B cell (primary cell): ENCODE results near the gene CNNM3. TPM values are rescaled to one million over a fixed set of nuclear protein-coding genes. Genes with fewer than 3 reads are reported as not detected.
A peak's percentile ranks its signal among the peaks of the same experiment; 100 is the strongest.

Source experiments
- ATAC-seq: fragments of 200-7000 bp; cut with Tn5 transposase; one replicate; pipeline ENCODE4 v1.10.0; 2021; ENCODE audit warnings: low read depth, mild to moderate bottlenecking, moderate number of reproducible peaks, moderate library complexity
- CTCF ChIA-PET: fragments of 350-600 bp; sonication (Branson Sonifier 250); formaldehyde crosslinking; loops from one replicate; lab custom pipeline; 2021; ENCODE audit warnings: antibody characterized with exemption, inconsistent platforms; lab: Charles Lee
- POLR2A ChIA-PET: fragments of 350-600 bp; sonication (Branson Sonifier 250); formaldehyde crosslinking; loops from one replicate; lab custom pipeline; 2021; ENCODE audit warnings: antibody characterized with exemption; lab: Charles Lee
- DNase-seq: peaks from one replicate; pipeline ENCODE4 v3.0.0; 2013
- H2AFZ ChIP-seq: 2 replicates; pipeline ENCODE4 v1.6.1; 2012; ENCODE audit warnings: mild to moderate bottlenecking, low read depth, low read length; ENCODE audit not compliant: insufficient read depth, poor library complexity, severe bottlenecking
- H3K27ac ChIP-seq, 2 donors: 1 replicate in 1 of 2; 2 replicates in 1 of 2; pipeline ENCODE4 v1.5.1; 2012 to 2013; ENCODE audit warnings: low read length in 2 of 2, mild to moderate bottlenecking in 2 of 2, moderate library complexity in 1 of 2
- H3K27me3 ChIP-seq, 4 experiments: fragments of 200-600 bp in 1 of 4; sonication (generic) in 1 of 4; replicated peaks in 1 of 4; 1 replicate in 2 of 4; 2 replicates in 2 of 4; pipeline versions ENCODE4 v1.6.1 to v1.7.0; 2013 to 2016; ENCODE audit warnings: low read length in 3 of 4, mild to moderate bottlenecking in 2 of 4, mixed read lengths in 1 of 4, moderate library complexity in 1 of 4; ENCODE audit not compliant: insufficient read depth in 4 of 4, control insufficient read depth in 3 of 4; ENCODE audit errors: control extremely low read depth in 1 of 4
- H3K36me3 ChIP-seq, 2 experiments: replicated peaks in 1 of 2; 1 replicate in 1 of 2; 2 replicates in 1 of 2; pipeline versions ENCODE4 v1.6.1 to v1.7.1; 2013; ENCODE audit warnings: low read length in 1 of 2; ENCODE audit not compliant: insufficient read depth in 2 of 2, control insufficient read depth in 1 of 2; ENCODE audit errors: control extremely low read depth in 1 of 2, extremely low read depth in 1 of 2
- H3K4me1 ChIP-seq, 2 donors: fragments of 200-600 bp in 1 of 2; sonication (generic) in 1 of 2; 1 replicate in 1 of 2; 2 replicates in 1 of 2; pipeline versions ENCODE4 v1.5.1 to v1.6.1; 2013 to 2017; ENCODE audit warnings: low read length in 2 of 2; ENCODE audit not compliant: control insufficient read depth in 2 of 2, insufficient read depth in 2 of 2
- H3K4me2 ChIP-seq: replicated peaks from 2 replicates; pipeline ENCODE3; 2012; ENCODE audit warnings: mild to moderate bottlenecking, low read depth, low read length; ENCODE audit not compliant: poor library complexity, severe bottlenecking
- H3K4me3 ChIP-seq, 5 experiments: fragments of 200-600 bp in 1 of 5; sonication (generic) in 1 of 5; 1 replicate in 3 of 5; 2 replicates in 2 of 5; pipeline versions ENCODE4 v1.5.1 to v1.7.0; 2011 to 2016; ENCODE audit warnings: low read length in 4 of 5, mild to moderate bottlenecking in 4 of 5, low read depth in 2 of 5, control low read depth in 1 of 5, moderate library complexity in 1 of 5; ENCODE audit not compliant: insufficient read depth in 1 of 5; ENCODE audit errors: control extremely low read depth in 1 of 5, extremely low read depth in 1 of 5
- H3K79me2 ChIP-seq: fragments of 200-600 bp; sonication (generic); one replicate; pipeline ENCODE4 v1.6.0; 2016; ENCODE audit warnings: low read length; ENCODE audit not compliant: control insufficient read depth, insufficient read depth
- H3K9ac ChIP-seq: fragments of 200-600 bp; sonication (generic); 2 replicates; pipeline ENCODE4 v1.6.1; 2017; ENCODE audit warnings: mild to moderate bottlenecking, low read length, moderate library complexity
- H3K9me3 ChIP-seq, 3 donors: one replicate each; pipeline versions ENCODE4 v1.6.1 to v1.7.1; 2013; ENCODE audit warnings: low read length in 2 of 3; ENCODE audit not compliant: control insufficient read depth in 2 of 3, insufficient read depth in 1 of 3; ENCODE audit errors: control extremely low read depth in 1 of 3
- H4K20me1 ChIP-seq: 2 replicates; pipeline ENCODE4 v1.6.0; 2012; ENCODE audit warnings: mild to moderate bottlenecking, low read length; ENCODE audit not compliant: insufficient read depth, control insufficient read depth, poor library complexity, severe bottlenecking
- H3K27ac Mint-ChIP-seq: one replicate; pipeline ENCODE4 v1.8.0; 2021; ENCODE audit warnings: mixed read lengths
- H3K27me3 Mint-ChIP-seq: one replicate; pipeline ENCODE4 v1.8.0; 2021; ENCODE audit warnings: mixed read lengths
- H3K4me1 Mint-ChIP-seq: one replicate; pipeline ENCODE4 v1.8.0; 2021; ENCODE audit warnings: mixed read lengths
- H3K4me3 Mint-ChIP-seq: one replicate; pipeline ENCODE4 v1.8.0; 2021; ENCODE audit warnings: mixed read lengths
- H3K9me3 Mint-ChIP-seq: one replicate; pipeline ENCODE4 v1.8.0; 2022; ENCODE audit warnings: mixed read lengths; ENCODE audit not compliant: insufficient read depth
- EZH2 ChIP-seq: IDR thresholded peaks from 2 replicates; pipeline ENCODE4 v1.6.1; 2012; ENCODE audit warnings: borderline replicate concordance, low read depth, mild to moderate bottlenecking, moderate library complexity, low read length; ENCODE audit not compliant: insufficient read depth, poor library complexity, severe bottlenecking
- WGBS: methylation state at CpG from one replicate; pipeline ENCODE4 v1.1.5; 2013; ENCODE audit warnings: missing lambda C conversion rate; ENCODE audit not compliant: insufficient coverage; 5-methylcytosine and 5-hydroxymethylcytosine counted together
- intact Hi-C: fragments of 100-400 bp; cut with micrococcal nuclease; formaldehyde crosslinking; loops from one replicate; pipeline ENCODE4 v1.10.0; 2022
- polyA plus RNA-seq: library from polyadenylated mRNA; depleted of rRNA; stranded (reverse); fragments of >200 nt; gene quantifications from 2 replicates; pipeline ENCODE4 v1.2.3, GENCODE V29; 2012
- total RNA-seq, 2 donors: library from RNA; stranded (reverse); fragments of 120-200 nt in 1 of 2; gene quantifications; 1 replicate in 1 of 2; 2 replicates in 1 of 2; pipeline versions ENCODE4 v1.2.3 to v1.2.4, GENCODE V29; 2013 to 2022
- TF ChIP-seq, protein P1 (sequence below): fragments of 200-600 bp; IDR thresholded peaks from one replicate; pipeline ENCODE4 v1.8.0; 2022; ENCODE audit warnings: antibody characterized with exemption, mild to moderate bottlenecking

Gene CNNM3
- total and polyA plus RNA-seq, 2 donors (not counting 1 experiment from before 2014, with no cell fraction given), result 28.8 to 54.7 TPM

- H3K4me3 ChIP-seq, result no peak overlapping the region
- H3K79me2 ChIP-seq, result no peaks in the 10 kb centered on the region
- intact Hi-C loops, result no loop called here
- ChIA-PET POLR2A (no interaction called here), CTCF (no interaction called here)
- H3K9me3 ChIP-seq, result no peaks in the 10 kb centered on the region
- no peak for DNase-seq
- Mint-ChIP-seq H3K27ac (peak overlapping the region; percentile 46), H3K4me1 (peaks cover 2% of the 10 kb centered on the region), H3K9me3 (no peaks in the 10 kb centered on the region), H3K27me3 (no peaks in the 10 kb centered on the region), H3K4me3 (no peak overlapping the region)
- H3K4me1 ChIP-seq, result no peaks in the 10 kb centered on the region
- no peaks in the 10 kb centered on the region for H4K20me1 ChIP-seq
- no peaks in the 10 kb centered on the region for H3K27me3 ChIP-seq
- no peak overlapping the region for H3K4me2 ChIP-seq
- ATAC-seq, result no peak
- 99% methylated on average over 8 of the region's 9 CpGs for WGBS
- no peak overlapping the region for H3K9ac ChIP-seq
- TF ChIP-seq, protein P1, sequence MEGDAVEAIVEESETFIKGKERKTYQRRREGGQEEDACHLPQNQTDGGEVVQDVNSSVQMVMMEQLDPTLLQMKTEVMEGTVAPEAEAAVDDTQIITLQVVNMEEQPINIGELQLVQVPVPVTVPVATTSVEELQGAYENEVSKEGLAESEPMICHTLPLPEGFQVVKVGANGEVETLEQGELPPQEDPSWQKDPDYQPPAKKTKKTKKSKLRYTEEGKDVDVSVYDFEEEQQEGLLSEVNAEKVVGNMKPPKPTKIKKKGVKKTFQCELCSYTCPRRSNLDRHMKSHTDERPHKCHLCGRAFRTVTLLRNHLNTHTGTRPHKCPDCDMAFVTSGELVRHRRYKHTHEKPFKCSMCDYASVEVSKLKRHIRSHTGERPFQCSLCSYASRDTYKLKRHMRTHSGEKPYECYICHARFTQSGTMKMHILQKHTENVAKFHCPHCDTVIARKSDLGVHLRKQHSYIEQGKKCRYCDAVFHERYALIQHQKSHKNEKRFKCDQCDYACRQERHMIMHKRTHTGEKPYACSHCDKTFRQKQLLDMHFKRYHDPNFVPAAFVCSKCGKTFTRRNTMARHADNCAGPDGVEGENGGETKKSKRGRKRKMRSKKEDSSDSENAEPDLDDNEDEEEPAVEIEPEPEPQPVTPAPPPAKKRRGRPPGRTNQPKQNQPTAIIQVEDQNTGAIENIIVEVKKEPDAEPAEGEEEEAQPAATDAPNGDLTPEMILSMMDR, result no peak
- peaks cover 2 to 46% of the 10 kb centered on the region in 2 experiments for H3K36me3 ChIP-seq
- no peak overlapping the region for H2AFZ ChIP-seq
- no peak overlapping the region for H3K27ac ChIP-seq
These were observed 32.2 kb downstream of the CNNM3 start for GRCh38 chr2:96848264-96848663.

DNA sequence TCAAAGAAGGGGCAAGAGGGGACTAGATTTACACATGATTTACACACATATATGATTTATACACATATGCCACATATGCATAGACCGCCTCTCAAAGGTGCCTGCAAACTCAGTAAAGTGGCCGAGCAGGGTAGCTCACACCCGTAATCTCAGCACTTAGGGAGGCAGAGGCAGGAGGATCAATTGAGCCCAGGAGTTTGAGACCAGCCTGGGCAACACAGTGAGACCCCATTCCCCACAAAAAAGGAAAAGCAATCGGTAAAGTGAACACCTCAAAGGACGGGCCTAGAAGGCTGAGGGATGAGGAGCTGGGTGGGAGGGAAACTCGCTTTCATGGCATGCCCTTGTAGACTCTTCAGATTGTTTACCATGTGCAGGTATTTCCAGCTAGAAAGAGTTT lies 36.6 kb downstream of the CNNM3 start:
- Mint-ChIP-seq H3K4me1 (peaks cover 15% of the 10 kb centered on the region), H3K27ac (no peak overlapping the region), H3K9me3 (no peaks in the 10 kb centered on the region), H3K27me3 (no peaks in the 10 kb centered on the region), H3K4me3 (no peak overlapping the region)
- TF ChIP-seq, protein P1, result no peak
- TF ChIP-seq EZH2, result no peak
- DNase-seq (no peak), ATAC-seq (no peak)
- POLR2A ChIA-PET, result interaction anchor here (0.7 kb wide), 1 partner anchor 50 kb away, joined by 7 read pairs; no protein-coding TSS in a partner anchor
- Histone ChIP-seq H2AFZ (no peak overlapping the region), H3K79me2 (peaks cover 20% of the 10 kb centered on the region), H3K4me1 (peaks cover 11 to 12% of the 10 kb centered on the region in 2 donors), H3K9ac (no peak overlapping the region), H4K20me1 (peaks cover 6% of the 10 kb centered on the region), H3K27me3 (no peaks in the 10 kb centered on the region), H3K4me2 (no peak overlapping the region), H3K4me3 (no peak overlapping the region), H3K36me3 (peaks cover 2 to 39% of the 10 kb centered on the region in 2 experiments), H3K9me3 (no peaks in the 10 kb centered on the region), H3K27ac (no peak overlapping the region)
- 100% methylated on average over 2 of the region's 6 CpGs for WGBS
- intact Hi-C loops, result no loop called here
- CTCF ChIA-PET, result interaction anchor here (1.1 kb wide), 1 partner anchor 101 kb away, joined by 3 read pairs; no protein-coding TSS in a partner anchor
